Stimulated activated CD8-positive, alpha-beta memory T cell treated with anti-CD3 and anti-CD28 coated beads, Interleukin-15, amount 100 ng/mL, for 1 hour (primary cell): ENCODE results near the gene MZT2A.
"Not testable (repeated sequence)": the region's sequence is repeated elsewhere in the genome, so short reads cannot be mapped to it uniquely, and the experiment has no call there.

Experiments used
- DNase-seq: peaks from one replicate; pipeline ENCODE4 v3.0.0-alpha.2; 2020; ENCODE audit warnings: low read depth

MZT2A gene, protein sequence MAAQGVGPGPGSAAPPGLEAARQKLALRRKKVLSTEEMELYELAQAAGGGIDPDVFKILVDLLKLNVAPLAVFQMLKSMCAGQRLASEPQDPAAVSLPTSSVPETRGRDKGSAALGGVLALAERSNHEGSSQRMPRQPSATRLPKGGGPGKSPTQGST

DNA sequence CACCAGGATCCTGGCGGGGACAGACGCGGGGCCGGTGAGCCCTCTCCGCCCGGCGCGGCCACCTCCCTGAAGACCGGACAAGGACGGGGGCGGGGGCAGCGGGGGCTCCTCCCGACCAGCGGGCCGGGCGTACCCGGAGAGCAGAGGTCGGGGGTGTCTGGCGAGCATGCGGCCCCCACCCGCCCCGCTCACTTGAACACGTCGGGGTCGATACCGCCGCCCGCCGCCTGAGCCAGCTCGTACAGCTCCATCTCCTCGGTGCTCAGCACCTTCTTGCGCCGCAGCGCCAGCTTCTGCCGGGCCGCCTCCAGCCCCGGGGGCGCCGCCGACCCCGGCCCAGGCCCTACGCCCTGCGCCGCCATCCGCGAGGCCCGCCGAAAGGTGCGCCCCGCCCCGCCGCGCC lies at the start of gene MZT2A:
Gene MZT2A, minus strand, starts transcription at position 383 of the 403 bp plus-strand sequence. Its CDS starts 21 bp downstream, at position 362.
- DNase-seq, result not testable (repeated sequence)

GRCh38 chr2:131538856-131539255 lies 46.7 kb upstream of the MZT2A start:
- DNase-seq, result not testable (repeated sequence)

DNA sequence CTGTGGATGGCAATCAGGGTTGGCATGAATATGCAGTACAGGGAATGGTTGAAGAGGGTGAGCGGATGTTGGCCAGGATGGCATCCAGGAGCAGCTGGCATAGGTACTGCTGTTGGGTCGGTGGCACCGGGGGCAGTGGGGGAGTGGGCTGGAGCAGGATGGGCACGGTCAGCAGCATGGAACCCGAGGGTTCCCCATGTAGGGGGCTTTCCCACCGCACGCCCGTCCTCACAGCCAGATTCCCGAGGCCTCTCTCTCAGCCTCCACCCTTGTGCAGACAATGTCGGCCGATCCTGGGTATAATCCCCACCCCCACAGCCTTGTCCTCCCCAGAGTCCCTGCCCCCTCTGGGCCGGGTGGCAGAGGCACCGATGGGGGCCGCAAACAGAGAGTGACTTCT lies 44.6 kb upstream of the MZT2A start:
- not testable (repeated sequence) for DNase-seq

- DNase-seq, result not testable (repeated sequence)
Observed at GRCh38 chr2:131535951-131536826, 44.0 kb upstream of the MZT2A start.

DNA sequence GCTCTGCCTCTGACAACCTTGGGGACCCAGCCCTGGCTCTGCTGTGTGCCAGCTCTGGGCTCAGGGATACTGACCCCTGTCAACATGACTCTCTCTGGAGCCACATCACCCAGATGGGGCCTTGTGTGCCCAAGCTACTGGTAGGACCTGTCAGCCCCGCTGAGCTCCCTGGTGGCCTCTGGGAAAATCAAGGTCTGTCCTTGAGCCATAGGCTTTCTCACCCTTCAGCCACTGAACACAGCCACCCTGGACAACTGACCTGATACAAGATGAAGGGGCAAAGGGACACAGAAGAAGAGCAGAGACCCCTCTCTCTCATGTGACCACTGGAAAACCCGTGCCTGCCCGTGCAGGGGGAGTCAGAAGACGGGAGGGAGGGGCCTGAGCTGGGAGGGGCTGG lies 43.3 kb upstream of the MZT2A start:
- DNase-seq, result no peak

DNA sequence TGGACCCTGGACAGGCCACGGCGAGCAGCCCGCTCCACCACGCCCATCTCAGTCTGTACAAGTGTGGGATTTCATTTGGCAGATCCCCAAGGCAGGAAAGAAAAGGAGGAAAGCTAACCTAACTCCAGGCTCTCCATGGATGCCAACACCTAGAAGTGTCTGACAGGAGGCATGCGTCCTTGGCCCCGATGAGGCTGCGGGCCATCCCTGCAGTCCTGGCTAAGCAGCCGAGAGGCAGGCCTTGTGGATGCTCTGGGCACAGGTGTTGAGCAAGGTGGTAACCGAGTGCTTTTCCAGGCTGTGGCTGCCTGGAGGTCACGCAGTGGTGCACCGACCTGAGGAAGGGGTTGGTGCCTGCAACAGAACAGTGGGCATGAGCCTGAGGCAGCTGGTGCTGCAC lies 42.8 kb upstream of the MZT2A start:
- not testable (repeated sequence) for DNase-seq

- not testable (repeated sequence) for DNase-seq
Observed at GRCh38 chr2:131534317-131534672, 42.1 kb upstream of the MZT2A start.

GRCh38 chr2:131533609-131534316 lies 41.6 kb upstream of the MZT2A start:
- not testable (repeated sequence) for DNase-seq

- not testable (repeated sequence) for DNase-seq
Observed at GRCh38 chr2:131532723-131533608, 40.8 kb upstream of the MZT2A start.

DNA sequence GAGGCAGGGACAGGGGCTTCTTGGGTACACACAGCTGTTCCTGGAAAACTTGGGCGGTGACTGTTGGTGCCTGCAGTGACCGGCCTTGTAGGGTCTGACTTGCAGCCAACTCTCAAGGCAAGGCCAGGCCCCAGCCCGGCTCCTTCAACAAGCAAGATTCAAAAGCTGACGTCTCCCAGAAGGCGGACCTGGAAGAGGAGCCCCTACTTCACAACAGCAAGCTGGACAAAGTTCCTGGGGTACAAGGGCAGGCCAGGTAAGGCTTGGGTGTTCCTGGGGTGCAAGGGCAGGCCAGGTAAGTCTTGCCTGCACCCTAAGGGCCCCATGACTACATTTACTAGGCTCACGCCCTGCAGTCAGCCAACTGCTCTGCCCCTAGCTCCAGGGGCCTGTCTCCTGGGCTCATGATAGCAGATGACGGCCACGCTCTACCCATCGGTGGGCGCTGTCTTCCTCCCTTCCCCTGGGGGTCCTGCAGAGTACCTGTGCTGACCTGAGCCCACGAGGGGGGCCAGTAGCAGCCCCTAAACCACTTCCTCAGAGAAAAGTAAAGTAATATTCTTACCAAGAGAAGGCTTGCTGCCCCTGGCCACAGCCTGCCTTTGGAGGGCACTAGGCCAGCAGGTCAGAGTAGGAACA lies 39.5 kb upstream of the MZT2A start:
- not testable (repeated sequence) for DNase-seq

DNA sequence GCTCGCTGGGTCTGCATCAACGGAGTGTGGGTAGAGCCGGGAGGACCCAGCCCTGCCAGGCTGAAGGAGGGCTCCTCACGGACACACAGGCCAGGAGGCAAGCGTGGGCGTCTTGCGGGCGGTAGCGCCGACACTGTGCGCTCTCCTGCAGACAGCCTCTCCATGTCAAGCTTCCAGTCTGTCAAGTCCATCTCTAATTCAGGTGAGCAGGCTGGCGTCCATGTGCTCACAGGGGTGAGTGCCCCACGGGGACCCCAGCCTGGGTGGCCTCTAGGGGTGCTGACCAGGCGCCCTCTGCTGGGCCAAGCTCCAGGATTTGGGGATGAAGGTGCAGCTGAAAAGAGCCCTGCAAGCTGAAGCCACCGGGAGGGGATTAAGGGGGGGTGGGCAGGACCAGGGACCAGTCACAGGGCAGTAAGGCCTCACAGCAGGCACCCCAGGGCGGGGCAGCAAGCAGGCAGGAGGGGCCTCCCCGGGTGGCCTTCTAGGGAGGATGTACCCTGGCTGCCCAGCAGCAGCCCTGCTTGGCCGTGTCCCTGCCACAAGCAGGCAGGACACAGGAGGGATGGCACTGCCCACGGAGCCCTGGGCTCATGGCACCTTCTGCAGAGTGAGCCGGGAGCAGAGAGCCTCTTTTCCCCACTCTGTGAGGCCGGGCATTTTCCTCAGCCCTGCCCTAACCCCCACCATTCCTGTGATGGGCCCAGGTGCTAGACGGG lies 38.6 kb upstream of the MZT2A start:
- not testable (repeated sequence) for DNase-seq

- DNase-seq, result not testable (repeated sequence)
Observed at GRCh38 chr2:131529864-131530445, 37.8 kb upstream of the MZT2A start.

DNA sequence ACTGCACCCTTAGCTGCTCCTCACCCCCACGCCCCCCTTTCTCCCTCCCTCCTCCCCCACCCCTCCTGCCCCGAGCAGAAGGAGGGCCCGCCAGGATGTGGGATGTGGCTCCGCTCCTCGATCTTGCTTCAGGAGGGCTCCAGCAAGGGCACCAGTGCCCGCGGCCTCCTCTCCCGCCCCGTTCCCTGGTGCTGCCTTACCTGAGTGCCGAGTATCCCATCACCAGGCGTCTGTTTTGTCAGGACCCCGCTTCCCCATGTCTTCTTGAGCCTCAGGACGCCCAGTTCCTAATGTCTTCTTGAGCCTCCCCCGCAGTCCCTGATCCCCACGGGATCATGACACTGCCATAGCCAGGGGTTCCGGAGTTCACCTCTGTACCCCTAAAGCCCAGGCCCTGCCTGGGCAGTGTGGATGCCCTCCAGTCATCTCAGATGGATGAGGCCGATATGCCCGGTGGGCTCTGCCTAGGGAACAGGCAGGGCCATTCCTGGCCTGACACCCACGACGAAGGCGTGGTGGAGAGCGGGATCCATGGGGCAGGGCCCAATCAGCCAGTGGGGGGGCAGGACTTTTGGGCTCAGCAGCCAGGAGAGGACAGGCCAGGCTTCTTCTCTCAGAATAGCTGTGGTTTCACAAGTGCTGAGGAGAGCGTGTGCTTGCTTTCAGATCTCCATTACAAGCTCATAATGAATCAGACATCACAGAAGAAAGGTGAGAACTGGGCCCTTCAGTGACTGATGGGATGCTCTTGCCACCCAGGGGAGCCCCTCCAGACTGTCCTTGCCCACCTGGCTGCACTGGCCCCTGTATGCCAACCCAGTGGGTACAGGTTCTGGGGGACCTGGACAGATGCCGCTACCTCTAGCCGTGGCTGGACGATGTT lies 37.0 kb upstream of the MZT2A start:
- DNase-seq, result not testable (repeated sequence)

- DNase-seq, result peak; percentile 46
Observed at GRCh38 chr2:131527131-131528001, 35.2 kb upstream of the MZT2A start, which contains the start of gene CCDC74A. CCDC74A (plus strand) TSS chr2:131527888; CDS start chr2:131527971, 83 bp downstream.

GRCh38 chr2:131525256-131525655 lies 33.1 kb upstream of the MZT2A start:
- DNase-seq, result not testable (repeated sequence)

DNA sequence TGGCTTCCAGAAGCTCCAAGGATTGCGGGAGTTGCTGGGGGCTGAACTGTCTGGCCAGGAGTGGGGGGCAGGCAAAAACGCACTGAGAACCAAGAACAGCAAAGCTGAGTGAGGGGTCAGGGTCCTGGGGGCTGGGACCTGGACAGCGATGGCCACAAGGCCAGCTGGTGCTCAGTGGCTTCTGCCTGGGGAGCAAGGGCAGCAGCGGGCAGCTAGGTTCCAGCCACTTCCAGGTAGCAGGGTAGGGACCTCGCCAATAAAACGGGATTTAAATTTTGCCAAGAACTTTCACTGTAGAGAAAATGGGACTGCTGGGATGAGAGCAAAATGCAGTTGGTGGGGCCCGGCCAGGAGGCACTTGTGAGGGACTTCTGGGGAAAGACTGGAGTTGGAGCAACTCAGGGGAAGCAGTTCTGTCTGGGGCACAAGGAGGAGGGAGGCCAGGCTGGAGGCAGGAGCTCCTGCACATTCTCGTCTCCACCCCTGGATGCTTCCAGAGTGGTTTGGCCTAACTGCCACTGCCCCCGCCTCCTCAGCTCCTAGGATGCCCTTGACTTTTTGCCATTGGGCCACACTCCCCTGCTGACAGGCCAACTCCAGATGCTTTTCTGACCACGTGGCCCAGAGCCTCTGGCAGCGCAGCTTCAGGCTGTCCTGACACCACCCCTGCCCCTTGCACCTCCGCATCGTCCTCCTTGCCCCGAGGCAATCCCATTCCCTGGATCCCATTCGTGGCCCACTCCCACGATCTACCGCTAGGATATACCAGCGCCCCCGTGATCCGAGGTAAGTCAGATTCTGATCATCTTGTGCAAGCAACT lies 30.0 kb upstream of the MZT2A start:
- DNase-seq, result no peak

DNA sequence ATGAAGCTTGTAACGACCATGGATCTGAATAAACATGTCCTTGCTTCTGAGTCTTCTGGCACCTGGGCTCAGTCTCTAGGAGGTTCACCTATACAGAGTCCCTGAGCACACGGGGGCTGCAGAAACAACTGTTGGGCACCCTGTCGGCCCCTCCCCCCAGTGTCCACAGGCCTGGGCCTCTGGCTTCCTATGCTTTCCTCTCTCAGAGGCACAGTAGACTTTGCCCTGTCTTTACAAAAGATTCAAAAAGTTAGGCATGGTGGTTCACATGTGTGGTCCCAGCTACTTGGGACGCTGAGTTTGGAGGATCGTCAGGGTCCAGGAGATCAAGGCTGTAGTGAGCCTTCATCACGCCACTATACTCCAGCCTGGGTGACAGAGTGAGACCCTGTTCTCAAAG lies 29.3 kb upstream of the MZT2A start:
- DNase-seq, result not testable (repeated sequence)
